ENCODE measurements around the gene TOX2.
A peak's percentile ranks its signal among the peaks of the same experiment; 100 is the strongest.

TOX2 gene

DNA sequence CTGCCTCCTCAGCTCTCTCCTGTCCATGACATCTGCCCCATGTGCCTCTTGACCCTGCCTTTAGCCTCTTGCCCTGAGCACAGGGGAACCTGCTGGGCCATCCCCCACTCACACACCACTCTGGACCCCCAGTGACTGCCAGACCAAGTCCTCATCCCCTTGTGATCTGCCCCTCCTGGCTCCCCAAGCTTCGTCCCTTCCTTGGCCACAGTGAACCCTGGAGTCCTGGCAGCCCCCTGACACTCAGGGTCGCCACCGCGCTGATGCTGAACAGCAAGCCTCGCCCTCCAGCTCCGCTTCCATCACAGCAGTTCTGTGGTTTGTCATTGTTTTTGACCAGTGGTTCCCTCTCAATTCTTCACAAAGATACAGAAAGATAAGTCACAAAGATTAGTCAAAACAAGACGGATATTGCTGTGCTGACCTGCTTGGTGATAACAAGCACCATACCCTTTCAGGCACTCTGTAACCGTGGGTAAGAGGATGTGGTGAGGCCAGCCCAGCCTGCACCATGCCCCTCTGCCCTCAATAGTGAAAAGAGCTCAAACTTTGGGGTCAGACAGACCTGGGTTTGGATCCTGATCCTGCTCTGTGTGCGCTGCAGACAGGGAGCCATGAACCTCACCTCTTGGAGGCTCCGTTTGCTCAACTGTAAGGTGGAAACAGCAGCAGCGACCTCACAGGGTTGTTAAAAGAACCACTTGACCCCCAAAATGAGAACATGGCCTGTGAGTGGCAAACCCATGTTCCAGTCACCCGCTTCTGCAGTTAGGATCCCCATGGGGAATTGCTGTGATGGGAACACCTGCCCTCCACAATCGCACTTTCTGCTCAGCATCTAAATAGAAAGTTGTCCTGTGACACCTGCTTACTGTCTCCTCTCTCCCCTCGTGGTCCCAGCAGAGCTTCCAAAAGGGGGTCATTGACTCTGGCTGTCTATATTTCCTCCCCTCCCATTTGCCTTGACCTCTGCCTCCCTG is 114.5 kb downstream of the TOX2 start:
- H3K4me3 ChIP-seq (ENCODE audit: severe bottlenecking), result no peak overlapping the region
- H3K27ac ChIP-seq (ENCODE audit: poor library complexity, severe bottlenecking), result no peak overlapping the region
- DNase-seq (ENCODE audit: low spot score), result peak; percentile 77
- no peak for ATAC-seq (ENCODE audit: low read depth)
- TF ChIP-seq, protein P1, sequence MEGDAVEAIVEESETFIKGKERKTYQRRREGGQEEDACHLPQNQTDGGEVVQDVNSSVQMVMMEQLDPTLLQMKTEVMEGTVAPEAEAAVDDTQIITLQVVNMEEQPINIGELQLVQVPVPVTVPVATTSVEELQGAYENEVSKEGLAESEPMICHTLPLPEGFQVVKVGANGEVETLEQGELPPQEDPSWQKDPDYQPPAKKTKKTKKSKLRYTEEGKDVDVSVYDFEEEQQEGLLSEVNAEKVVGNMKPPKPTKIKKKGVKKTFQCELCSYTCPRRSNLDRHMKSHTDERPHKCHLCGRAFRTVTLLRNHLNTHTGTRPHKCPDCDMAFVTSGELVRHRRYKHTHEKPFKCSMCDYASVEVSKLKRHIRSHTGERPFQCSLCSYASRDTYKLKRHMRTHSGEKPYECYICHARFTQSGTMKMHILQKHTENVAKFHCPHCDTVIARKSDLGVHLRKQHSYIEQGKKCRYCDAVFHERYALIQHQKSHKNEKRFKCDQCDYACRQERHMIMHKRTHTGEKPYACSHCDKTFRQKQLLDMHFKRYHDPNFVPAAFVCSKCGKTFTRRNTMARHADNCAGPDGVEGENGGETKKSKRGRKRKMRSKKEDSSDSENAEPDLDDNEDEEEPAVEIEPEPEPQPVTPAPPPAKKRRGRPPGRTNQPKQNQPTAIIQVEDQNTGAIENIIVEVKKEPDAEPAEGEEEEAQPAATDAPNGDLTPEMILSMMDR (IDR thresholded peaks at IDR 0.05; ENCODE audit: poor library complexity, severe bottlenecking), result no peak
- H3K4me1 ChIP-seq (ENCODE audit: insufficient read depth, poor library complexity, severe bottlenecking), result no peaks in the 10 kb centered on the region
- no peaks in the 10 kb centered on the region for H3K27me3 ChIP-seq (ENCODE audit: insufficient read depth, poor library complexity, severe bottlenecking)
- no peaks in the 10 kb centered on the region for H3K36me3 ChIP-seq (ENCODE audit: low read depth)
- no peaks in the 10 kb centered on the region for H3K9me3 ChIP-seq (ENCODE audit: severe bottlenecking)

DNA sequence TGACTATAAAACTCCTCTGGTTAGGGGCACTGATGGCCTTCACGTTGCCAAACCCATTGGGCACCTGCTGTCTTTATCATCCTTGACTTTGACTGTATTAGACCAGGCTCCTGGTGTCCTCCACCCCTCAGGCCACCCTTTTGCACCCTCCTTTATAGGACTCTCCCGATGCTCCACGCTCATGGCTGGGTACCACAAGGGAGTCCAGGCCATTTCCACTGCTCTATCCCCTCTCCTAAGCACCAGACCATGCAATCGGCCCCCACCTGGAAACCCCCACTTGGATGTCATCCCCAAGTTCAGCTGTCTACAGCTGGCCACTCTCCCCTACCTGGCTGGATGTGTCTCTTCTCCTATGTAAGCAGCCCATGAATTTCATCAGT is 115.2 kb downstream of the TOX2 start:
- Histone ChIP-seq H3K36me3 (ENCODE audit: low read depth) (no peaks in the 10 kb centered on the region), H3K9me3 (ENCODE audit: severe bottlenecking) (no peaks in the 10 kb centered on the region), H3K4me1 (ENCODE audit: insufficient read depth, poor library complexity, severe bottlenecking) (no peaks in the 10 kb centered on the region), H3K27me3 (ENCODE audit: insufficient read depth, poor library complexity, severe bottlenecking) (no peaks in the 10 kb centered on the region), H3K4me3 (ENCODE audit: severe bottlenecking) (no peak overlapping the region), H3K27ac (ENCODE audit: poor library complexity, severe bottlenecking) (no peak overlapping the region)
- TF ChIP-seq, protein P1 (IDR thresholded peaks at IDR 0.05; ENCODE audit: poor library complexity, severe bottlenecking), result no peak
- no peak for ATAC-seq (ENCODE audit: low read depth)
- peak; percentile 66 for DNase-seq (ENCODE audit: low spot score)

DNA sequence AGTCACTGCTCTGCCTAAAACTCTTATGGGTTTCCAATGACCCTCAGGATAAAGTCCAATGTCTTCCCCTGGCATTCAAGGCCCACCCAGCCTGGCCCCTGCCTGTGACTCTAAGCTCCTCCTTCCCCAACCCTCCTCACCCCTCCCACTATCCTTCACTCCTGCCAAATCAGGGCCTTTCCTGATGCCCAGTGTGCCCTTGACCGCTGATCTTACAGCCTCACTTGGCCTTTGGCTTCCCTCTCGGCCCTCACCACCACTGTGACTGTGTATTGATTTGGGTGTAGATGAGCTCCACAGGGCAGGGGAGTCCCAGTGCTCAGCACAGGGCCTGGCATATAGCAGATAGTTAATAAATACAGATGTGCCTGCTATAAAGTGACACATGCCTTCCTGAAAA is 115.7 kb downstream of the TOX2 start:
- no peak for ATAC-seq (ENCODE audit: low read depth)
- peak; percentile 56 for DNase-seq (ENCODE audit: low spot score)
- Histone ChIP-seq H3K36me3 (ENCODE audit: low read depth) (no peaks in the 10 kb centered on the region), H3K4me1 (ENCODE audit: insufficient read depth, poor library complexity, severe bottlenecking) (no peaks in the 10 kb centered on the region), H3K9me3 (ENCODE audit: severe bottlenecking) (no peaks in the 10 kb centered on the region), H3K27me3 (ENCODE audit: insufficient read depth, poor library complexity, severe bottlenecking) (no peaks in the 10 kb centered on the region), H3K27ac (ENCODE audit: poor library complexity, severe bottlenecking) (no peak overlapping the region), H3K4me3 (ENCODE audit: severe bottlenecking) (no peak overlapping the region)
- TF ChIP-seq, protein P1 (IDR thresholded peaks at IDR 0.05; ENCODE audit: poor library complexity, severe bottlenecking), result no peak

DNA sequence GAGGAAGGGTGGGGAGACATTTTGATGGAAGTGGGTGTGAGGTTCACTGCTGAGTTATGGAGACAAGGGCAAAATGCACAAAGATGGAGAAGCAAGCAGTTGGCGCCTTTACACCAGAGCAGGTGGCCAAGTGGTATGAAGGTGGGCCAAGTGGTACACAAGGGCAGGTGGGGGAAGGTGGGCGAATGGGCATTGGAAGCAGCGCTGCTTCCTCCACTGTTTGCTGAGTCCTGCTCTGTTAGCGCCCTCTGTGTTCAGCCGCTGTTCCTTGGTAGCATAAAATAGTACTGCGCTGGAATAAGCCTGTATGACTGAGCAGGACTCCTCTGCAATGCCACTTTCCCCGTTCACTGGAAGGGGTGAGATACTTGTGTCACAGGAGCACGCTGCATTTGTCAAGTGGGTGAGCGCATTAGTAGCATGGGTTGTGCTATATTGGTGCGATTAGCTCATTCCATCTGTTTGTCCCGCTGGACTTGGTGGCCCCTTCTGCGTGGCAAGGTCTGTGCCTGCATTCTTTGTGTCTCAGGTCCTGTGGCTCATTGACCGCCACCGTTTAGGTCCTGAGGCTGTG is 116.4 kb downstream of the TOX2 start:
- no peaks in the 10 kb centered on the region for H3K4me1 ChIP-seq (ENCODE audit: insufficient read depth, poor library complexity, severe bottlenecking)
- TF ChIP-seq, protein P1 (IDR thresholded peaks at IDR 0.05; ENCODE audit: poor library complexity, severe bottlenecking), result no peak

More for the DNA sequence above, 116.4 kb downstream of the TOX2 start:
- Histone ChIP-seq H3K27ac (ENCODE audit: poor library complexity, severe bottlenecking) (no peak overlapping the region), H3K4me3 (ENCODE audit: severe bottlenecking) (no peak overlapping the region), H3K36me3 (ENCODE audit: low read depth) (no peaks in the 10 kb centered on the region), H3K27me3 (ENCODE audit: insufficient read depth, poor library complexity, severe bottlenecking) (no peaks in the 10 kb centered on the region), H3K9me3 (ENCODE audit: severe bottlenecking) (no peaks in the 10 kb centered on the region)
- peak; percentile 62 for DNase-seq (ENCODE audit: low spot score)
- no peak for ATAC-seq (ENCODE audit: low read depth)
